Epidermal melanocyte (primary cell): ENCODE measurements around the gene GABBR2.
"Not testable (repeated sequence)": the region's sequence is repeated elsewhere in the genome, so short reads cannot be mapped to it uniquely, and the experiment has no call there.

Experiments
- DNase-seq: peaks from one replicate; pipeline ENCODE4 v3.0.0; 2011; ENCODE audit warnings: low spot score; ENCODE audit not compliant: insufficient read length

Gene GABBR2

DNA sequence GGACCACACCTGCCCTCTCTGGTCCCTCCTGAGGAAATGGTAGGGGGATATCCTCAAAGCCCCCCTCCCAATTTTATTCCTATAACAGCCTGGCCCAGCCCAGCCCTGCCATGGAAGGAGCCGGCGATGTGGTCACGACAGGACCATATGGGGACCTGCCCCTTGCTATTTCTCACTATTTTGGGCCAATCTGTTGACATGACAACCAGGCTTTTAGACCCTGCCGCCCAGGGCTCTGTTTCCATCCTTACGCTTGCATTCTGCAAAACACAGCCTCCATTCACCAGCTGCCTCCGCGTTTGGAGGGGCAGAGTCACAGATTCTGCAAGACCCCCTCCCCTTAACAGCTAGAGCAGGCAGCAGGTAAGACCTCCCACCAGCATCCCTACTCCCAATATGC, 112.2 kb downstream of the GABBR2 start:
- no peak for DNase-seq

DNA sequence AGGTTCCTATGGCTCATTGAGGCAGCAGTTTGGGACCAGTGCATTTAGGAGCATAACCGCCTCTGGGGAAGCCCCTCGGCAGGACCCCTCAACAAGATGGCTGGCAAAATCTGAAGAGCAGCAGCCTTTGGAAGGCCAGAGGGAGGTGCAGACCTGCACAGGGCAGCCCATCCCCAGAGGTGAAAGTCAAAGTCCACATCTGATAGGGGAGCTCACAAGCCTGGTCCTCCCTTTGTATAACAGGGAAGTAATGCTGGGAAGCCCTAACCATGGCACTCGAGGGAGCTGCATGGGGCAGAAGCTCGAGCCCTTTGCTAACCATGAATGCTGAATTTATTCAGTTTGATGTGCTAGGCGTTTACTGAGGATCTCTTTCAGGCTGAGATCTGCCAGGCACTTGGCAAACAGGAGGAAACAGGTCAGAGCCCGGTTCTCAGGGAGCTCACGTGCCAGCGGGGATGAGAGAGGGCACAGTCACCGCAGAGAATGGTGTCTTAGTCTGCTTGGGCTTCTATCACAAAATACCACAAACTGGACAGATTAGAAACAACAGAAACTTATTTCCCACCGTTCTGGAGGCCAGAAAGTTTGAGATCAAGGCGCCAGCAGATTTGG, 114.1 kb downstream of the GABBR2 start:
- no peak for DNase-seq

DNA sequence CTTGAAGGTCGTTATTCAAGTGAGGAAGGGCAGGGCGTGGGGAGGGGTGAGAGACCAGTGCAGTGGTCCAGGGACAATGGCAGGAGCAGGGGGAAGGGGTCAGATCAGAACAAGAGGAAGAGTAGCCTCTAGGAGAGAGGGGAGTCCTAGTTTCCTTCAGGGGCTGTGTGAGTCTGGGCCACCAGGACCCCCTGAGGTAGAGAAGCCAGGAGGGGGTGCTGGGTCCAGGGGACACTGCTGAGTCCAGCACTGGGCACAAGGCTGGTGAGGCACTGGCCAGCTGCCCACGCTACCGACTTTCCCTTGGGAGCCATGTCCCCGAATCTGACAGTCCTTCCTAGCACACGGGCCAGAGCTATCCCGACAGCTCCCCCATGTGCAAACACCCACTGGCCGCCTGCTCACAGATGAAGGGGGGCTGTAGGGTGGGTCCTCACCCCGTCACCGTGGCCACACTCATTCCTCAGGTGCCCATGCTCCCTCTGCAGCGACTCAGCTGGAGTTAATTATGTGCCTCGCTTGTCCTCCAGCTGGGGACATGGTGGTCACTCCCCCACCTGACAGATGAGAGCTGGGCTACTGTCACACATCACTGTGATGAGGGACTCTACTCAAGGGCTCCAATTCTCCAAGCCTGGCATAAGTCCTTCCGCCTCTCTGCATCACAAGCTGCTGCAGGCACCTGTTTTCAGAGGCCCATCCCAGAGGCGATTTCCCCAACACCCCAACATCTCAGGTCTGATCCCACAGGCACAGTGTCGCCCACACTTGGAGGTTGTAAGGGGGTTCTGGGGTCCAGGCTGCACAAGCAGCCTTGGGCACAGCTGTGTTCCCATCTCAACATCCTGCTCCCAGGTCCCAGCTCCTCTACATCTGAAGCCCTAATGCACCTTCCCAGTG, 115.1 kb downstream of the GABBR2 start:
- no peak for DNase-seq

DNA sequence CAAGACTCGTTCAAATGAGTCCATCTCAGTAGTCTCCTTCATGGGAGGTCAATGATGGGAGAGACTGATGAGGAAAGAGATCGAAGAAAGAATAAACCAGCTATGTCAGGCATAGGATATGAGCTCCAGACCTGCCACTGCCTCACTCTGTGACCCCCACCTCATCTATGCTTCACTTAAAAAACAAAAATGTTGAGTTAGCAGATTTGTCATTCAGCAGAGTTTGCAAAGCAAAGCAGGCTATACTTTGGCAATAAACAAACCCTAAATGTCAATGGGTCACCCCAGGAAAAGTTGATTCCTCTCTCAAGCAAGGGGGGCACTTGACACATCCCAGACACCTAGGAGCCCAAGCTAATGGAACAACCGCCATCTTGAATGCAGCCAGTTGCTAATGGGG, 117.0 kb downstream of the GABBR2 start:
- DNase-seq: no peak

DNA sequence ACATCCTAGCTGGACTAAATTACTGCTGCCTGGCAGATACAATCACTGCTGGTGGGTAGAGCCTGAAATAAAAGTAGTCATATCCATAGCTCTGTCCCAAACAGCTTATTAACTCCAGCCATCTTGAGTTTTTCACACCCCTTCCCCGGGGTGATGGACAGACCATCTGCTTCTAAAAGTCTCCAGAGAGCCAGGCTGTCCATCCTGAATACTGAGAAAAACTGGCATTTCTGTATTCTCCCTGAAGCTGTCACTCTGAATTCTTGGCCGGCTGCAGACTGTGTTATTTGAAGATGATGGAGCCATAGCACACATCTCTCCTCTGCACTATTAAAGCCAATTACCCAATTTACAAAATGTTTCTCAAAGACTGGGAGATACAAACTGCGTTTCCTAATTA, 118.6 kb downstream of the GABBR2 start:
- no peak for DNase-seq

DNA sequence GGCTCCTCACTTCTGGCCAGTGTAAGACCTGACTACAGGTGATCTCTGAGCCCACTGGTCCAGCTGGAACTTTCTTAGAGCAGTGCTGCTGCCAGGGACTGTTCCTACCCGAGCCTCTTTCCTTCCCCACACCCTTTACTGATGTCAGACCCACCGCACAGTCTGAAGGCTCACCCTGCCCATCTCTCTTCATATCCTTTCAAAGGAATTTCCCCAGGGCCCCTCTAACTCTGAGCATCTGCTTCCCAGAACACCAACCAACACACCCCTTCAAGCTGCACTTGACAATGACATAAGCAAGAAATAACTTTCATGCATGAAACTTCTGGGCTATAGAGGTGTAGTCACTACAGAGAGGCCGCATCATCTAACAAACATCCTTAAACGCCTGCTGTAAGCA, 119.6 kb downstream of the GABBR2 start:
- no peak for DNase-seq

DNA sequence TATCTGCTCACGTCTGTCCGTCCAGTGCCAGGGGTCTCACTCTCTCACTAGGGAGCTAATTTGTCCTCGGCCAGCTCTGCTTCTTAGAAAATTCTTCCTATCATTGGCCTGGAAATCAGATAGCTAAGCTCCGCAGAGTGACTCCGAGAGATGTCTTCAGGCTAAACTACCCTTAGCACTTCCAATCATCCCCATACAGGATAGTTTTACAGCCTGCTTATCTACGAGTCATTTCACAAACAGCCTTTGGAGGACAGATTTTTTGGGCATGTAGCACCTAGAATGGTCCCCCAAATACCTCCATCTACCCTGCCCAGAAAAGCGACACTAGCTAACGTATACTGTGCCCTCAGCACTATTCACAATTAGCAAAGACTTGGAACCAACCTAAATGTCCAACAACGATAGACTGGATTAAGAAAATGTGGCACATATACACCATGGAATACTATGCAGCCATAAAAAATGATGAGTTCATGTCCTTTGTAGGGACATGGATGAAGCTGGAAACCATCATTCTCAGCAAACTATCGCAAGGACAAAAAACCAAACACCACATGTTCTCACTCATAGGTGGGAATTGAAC, 123.8 kb downstream of the GABBR2 start:
- not testable (repeated sequence) for DNase-seq

DNA sequence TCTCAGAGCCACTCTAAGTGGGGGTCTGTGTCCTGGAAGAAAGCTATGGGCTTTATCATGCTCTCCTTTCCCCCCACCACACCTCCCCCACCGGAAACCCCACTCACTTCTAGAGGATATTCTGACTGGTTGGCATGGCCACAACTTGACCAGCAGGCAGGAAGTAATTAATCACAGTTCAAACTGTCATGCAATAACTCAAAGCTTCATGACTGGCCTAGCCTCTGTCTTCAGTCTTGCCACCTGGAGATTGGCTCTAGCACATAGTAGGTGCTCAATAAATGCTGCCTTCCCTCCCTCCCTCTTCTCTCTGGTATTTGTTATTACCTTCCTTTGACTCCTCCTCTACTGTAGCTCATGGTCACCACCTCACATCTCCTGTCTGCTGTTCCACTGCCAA, 124.7 kb downstream of the GABBR2 start:
- DNase-seq: no peak

DNA sequence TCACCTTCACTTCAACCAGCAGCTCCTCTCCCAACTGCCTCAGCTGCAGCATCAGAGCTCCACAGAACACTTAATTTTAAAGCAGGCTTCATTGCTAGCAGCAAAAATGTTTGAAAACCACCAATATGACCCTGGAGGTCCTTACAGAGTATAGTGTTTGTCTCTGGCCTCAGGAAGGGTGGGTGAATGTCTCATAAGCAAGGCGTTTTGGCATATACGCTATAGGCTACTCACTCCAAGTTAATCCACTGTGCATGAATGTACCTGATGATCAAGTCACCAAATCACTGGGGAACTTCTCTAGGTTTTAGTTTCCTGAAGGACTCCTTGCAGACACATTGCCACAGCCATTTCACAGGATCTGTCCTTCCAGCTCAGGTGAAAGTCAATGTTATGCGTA, 125.3 kb downstream of the GABBR2 start:
- DNase-seq: no peak

DNA sequence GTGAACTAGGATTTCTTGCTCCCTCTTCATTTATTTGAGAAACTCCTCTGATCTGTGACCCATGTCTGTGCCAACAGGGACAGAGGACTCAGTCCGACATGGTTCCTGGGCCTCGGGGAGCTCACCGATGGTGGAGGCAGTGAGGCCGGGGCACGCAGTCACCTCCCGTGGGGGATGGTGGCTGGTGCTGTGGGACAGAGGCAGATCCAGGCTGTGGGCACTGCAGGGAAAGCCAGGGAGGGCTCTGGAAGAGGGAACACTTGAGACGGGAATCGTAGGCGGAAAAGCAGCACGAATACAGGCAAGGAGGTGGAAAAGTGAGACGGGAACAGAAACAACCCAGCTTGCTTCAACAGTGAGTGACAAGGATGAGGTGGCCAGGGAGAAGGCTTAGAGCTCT, 127.8 kb downstream of the GABBR2 start:
- no peak for DNase-seq

DNA sequence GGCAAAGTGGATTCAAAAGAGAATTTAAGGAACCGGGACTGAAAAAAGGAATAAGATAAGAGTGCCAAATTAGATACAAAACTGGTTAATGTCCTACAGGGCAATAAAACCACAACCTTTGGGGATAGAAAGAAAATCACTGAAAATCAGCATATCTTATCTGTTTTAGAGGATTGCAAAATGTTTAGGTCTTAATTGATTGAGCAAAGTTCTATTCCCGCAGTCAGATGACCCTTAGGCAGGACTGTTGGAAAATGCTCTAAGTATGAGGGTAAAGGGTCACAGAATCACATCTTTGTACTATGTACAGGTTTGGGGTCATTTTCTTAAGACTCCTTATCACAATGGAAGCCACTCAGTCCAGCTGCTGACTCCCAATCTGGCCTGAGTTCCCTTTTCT, 129.0 kb downstream of the GABBR2 start:
- DNase-seq: no peak

DNA sequence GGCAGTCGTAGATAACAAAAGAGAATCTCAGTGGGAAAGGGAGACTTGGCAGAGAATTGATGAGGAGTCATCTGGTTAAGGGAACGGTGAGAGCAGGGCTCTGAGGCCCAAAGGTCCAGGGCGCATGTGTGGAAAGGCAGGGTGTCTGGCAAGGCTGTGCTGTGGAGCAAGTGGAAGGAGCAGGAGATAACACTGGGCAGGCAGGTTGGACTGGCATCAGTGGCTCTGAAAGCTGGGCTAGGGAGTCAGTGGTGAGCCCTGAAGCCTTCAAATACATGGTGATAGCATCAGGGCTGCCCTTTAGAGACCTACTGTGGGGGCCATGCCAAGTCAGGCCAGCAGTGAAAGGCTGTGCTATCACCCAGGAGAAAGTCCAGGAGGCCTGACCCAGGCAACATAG, 131.3 kb downstream of the GABBR2 start:
- no peak for DNase-seq

DNA sequence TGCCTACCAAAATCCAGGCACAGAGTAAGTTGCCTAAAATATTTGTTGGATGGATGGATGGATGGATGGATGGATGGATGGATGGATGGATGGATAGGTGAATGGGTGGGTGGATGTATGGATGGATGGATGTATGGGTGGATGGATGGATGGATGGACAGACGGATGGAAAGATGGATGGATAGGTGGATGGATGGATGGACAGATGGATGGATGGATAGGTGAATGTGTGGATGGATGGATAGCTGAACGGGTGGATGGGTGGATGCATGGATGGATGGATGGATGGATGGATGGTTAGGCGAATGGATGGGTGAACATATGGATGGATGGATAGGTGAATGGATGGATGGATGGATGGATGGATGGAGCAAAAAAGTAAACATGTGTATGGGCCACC, 131.9 kb downstream of the GABBR2 start:
- DNase-seq: no peak

DNA sequence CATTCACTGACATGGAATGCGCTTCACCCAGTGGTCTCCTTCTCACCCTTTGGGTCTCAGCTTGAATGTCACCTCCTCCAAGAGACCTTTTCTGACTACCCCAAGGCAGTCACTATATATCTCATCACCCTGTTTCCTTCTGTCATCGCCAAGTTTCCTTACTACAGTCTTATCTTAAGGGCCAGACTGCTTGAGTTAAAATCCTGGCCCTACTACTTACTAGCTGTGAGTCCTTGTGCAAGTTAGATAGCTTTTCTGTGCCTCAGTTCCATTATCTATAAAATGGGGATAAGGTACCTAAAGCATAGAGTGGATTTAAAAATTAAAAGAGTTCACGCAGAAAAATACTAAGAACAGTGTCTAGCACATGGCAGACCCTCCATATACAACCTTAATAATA, 132.4 kb downstream of the GABBR2 start:
- DNase-seq: no peak

DNA sequence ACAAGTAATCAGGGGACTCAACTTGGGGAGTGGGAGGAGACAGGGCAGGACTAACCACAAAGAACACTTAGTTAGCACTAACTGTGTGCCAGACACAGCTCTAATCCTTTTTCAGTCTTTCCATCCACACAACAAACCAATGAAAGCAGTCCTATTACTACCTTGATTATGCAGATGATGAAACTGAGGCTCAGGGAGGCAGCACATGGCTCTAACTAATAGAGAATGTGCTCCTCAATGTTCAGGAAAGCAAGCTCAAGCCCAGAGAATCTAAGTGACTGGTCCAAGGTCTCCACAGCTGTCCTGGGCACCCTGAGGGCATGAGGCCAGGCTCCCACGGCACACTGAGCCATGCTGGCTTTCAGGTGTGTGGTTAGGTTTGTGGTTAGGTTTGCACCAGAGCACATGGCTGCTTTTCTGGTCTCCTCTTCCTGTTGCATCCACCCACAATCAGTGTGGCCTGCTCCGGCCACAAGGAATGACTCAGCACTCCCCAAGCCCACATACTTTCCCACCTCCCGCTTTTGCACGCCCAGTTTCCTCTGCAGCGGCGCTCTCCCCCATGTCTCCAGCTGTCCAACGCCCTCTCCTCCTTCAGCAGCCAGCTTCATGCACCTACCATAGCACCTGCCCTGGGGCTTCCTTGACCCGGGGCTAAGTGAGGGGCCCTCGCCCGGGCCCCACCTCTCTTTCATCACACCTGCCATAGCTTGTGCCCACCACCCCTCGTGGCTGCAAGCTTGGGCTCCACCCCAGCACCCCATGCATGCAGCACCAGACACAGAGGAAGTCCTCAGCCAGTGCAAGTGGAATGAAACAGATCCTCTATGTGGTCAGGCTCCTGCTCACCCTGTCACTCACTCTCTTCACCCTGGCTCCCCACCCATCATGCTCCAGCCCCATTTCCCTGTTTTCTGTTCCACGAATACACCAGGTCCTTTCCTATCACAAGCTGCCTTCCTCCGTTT, 133.1 kb downstream of the GABBR2 start:
- DNase-seq: no peak

DNA sequence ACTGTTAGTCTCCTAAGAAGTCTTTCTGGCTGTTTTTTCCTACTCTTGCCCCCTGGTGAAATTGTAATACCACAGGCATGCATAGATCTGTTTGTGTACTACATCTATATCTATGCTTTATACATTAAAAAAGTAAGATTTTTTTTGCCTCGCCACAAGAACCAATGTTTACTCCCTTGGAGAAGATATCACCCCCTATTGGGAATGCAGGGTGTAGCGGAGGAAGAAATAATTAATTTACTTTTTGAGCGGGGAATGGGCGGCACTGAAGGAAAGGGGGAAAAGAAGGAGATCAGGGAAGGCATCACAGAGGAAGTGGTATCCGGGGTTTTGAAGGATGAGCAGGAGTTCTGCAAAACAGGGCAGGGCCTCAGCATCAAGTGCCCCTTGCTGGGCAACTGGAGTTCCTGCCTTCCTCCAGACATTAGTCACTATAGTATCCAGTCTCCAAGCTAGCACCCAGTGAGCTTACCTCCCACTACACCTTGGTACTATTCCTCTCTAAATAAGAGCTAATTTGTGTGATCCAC, 134.9 kb downstream of the GABBR2 start:
- no peak for DNase-seq

DNA sequence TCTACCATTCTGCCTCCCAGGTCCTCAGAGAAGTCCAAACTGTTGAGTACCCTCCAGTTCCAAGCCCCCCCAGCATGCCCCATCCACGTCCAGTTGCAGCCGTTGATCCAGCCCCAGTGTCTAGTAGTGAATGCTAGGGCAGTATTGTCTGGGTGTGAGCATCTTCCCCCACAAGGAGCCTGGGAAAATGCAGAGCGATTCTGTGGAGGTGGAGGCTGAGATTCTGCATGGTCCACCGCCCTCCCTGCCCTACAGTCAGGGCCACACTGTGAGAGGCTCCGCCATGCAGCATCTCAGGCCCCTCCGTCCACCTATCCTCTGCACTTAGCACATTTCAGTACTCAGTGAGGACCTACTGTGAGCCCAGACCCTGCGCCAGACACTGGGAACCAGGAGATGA, 135.9 kb downstream of the GABBR2 start:
- DNase-seq: no peak

DNA sequence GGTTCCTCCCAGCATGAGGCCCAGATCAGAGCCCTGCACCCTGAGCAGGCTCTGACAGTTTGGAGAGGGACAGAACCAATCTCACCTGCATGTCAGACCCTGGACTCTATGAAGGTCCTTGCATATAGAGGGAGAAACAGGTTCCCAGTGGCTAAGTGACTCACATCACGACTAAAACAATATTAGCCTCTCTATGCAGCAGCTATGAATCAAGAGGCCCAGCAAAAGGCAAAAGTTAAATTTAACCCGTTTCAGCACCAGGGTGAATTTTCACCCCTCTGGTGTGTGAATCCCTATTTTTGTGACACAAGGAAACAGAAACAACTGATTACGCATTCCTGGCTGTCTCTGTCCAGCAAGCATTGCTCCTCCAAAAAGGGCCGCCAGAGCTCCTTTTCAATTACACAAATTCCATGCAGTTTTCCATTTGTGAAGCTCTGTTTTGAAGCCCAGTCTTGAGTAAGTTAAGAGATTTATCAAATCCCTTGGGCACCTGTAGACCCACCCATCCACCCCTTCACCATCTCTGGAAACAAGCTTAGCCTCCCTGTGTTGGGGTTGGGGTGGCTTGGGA, 136.6 kb downstream of the GABBR2 start:
- no peak for DNase-seq

DNA sequence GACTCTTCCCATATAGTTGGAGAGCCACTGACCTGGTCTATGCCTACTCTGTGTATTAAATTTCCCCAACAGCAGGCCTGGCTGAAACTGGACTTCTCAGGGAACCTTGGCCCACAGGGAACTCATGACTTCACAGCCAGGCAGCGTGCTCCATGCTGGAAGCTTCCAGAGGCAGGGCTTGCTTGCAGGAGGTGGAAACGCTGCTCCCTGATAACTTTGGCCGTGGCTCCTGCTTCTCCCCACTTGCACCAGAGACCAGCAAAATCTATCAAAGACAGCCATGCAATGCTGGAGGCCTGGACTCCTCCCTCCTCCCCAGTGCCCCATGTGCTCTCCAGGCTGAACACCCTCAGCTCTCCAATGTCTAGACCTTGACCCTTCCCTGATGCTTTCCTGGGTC, 137.1 kb downstream of the GABBR2 start:
- DNase-seq: no peak

DNA sequence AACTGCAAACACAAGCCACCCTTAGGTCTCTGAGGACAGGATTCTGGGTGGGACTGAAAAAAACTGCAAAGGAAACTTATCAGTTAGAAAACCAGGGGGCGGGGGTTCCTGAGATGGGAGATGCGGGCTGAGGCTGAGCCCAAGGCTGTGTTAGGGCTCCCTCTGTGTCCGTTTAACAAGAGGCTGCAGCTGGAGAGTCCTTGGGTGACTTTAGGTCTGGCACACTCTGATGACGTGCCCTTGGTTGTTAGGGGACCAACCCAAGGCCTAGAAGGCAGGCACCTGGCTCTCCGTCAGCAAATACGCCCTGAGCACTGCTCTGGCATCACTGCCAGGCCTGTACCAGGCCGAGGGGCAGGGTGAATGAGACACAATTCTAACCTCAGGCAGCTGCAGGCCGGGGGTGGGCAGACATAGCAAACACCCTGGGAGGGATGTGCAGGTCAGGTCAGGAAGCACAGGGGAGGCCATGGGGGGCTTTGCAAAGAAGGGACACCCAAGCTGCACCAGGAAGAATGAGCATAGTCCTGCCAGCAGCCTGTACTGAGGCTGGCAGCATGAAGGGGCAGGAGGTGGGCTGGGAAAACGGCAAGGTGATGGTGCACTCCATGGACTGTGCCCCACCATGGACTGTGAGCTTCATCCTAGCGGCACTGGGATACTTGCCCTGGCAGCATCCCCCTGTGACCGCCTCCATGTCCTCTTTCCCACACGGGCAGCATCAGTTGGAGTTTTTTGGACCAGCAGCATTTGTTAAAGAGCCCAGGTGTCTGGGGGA, 137.9 kb downstream of the GABBR2 start:
- DNase-seq: no peak
